ENCODE measurements around the gene EEF1A2.

EEF1A2 gene

DNA sequence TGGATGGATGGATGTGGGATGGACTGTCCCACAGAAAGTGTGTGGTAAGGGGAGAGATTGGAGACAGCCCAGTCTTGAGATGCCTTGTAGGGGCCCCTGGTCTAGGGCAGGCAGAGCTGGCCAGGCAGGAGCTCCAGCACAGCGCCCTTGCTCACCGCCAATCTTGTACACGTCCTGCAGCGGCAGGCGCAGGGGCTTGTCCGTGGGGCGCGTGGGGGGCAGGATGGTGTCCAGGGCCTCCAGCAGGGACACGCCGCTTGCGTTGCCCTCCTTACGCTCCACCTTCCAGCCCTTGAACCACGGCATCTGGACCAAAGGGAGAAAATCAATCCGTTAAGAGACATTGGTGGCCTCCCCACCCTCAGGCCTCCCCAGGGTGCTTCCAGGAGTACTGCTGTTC is 5.9 kb downstream of the EEF1A2 start:
- TF ChIP-seq, protein P1, sequence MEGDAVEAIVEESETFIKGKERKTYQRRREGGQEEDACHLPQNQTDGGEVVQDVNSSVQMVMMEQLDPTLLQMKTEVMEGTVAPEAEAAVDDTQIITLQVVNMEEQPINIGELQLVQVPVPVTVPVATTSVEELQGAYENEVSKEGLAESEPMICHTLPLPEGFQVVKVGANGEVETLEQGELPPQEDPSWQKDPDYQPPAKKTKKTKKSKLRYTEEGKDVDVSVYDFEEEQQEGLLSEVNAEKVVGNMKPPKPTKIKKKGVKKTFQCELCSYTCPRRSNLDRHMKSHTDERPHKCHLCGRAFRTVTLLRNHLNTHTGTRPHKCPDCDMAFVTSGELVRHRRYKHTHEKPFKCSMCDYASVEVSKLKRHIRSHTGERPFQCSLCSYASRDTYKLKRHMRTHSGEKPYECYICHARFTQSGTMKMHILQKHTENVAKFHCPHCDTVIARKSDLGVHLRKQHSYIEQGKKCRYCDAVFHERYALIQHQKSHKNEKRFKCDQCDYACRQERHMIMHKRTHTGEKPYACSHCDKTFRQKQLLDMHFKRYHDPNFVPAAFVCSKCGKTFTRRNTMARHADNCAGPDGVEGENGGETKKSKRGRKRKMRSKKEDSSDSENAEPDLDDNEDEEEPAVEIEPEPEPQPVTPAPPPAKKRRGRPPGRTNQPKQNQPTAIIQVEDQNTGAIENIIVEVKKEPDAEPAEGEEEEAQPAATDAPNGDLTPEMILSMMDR (IDR thresholded peaks at IDR 0.05), result no peak
- no peak for TF ChIP-seq ZFX (IDR thresholded peaks at IDR 0.05; ENCODE audit: borderline replicate concordance)
- no peak overlapping the region for H3K27ac ChIP-seq

DNA sequence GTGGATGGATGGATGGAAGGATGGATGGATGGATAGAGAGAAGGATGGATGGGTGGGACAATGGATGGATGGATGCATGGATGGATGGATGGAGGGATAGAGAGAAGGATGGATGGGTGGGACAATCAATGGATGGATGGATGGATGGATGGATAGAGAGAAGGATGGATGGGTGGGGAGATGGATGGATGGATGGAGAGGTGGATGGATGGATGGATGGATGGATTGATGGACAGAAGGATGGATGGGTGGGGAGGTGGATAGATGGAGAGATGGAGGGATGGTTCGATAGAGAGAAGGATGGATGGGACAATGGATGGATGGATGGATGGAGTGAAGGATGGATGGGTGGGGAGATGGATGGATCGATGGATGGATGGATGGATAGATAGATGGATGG is 6.4 kb downstream of the EEF1A2 start:
- no peak overlapping the region for H3K27ac ChIP-seq
- TF ChIP-seq, protein P1 (IDR thresholded peaks at IDR 0.05), result no peak
- TF ChIP-seq ZFX (IDR thresholded peaks at IDR 0.05; ENCODE audit: borderline replicate concordance), result no peak

DNA sequence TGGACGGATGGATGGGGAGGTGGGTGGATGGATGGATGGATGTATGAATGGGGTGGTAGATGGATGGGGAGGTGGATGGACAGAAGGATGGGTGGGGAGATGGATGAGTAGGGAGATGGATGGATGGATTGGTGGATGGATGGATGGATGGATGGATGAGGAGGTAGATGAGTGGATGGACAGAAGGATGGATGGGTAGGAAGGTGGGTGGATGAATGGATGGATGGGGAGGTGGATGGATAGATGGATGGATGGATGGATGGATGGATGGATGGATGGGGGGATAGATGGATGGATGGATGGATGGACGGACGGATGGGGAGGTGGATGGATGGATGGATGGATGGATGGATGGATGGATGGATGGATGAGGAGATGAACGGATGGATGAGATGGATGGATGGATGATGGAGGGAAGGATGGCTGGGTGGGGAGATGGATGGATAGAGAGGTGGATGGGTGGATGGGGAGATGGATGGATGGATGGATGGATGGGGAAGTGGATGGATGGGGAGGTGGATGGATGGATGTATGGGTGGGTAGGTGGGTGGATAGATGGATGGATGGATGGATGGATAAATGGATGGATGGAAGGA is 7.2 kb downstream of the EEF1A2 start:
- no peak for TF ChIP-seq ZFX (IDR thresholded peaks at IDR 0.05; ENCODE audit: borderline replicate concordance)
- TF ChIP-seq, protein P1 (IDR thresholded peaks at IDR 0.05), result no peak
- H3K27ac ChIP-seq, result no peak overlapping the region

DNA sequence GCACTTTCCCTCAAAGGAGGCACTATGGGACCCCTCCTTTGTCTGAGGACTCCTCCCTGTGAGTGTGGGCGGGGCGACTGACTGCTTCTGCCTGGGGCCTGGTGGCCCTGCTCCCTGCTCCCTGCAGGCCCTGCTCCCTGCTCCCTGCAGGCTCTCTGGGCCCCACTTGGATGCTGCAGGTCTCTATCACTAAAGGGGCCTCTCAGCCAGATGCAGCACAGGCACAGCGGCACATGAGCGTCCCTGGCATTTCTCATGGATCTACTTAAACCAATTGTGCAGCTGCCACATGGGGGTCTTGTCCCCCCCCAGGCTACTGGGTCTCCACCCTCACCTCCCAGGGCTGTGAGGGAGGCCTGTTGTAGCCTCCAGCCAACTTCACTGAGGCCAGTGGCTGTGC is 7.8 kb downstream of the EEF1A2 start:
- TF ChIP-seq ZFX (IDR thresholded peaks at IDR 0.05; ENCODE audit: borderline replicate concordance), result no peak
- TF ChIP-seq, protein P1 (IDR thresholded peaks at IDR 0.05), result no peak
- no peak overlapping the region for H3K27ac ChIP-seq

DNA sequence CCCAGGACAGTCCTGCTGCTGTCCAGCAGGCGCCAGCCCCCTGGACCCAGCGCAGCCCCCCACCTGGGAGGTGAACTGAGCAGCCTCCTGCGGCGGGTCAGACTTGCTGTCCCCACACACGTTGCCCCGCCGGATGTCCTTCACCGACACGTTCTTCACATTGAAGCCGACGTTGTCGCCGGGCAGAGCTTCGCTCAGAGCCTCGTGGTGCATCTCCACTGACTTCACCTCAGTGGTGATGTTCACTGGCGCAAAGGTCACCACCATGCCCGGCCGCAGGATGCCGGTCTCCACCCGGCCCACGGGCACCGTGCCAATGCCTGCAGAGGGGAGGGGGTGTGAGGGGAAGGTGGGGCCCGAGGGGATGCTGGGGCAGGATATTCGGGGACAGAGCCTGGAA is 8.5 kb downstream of the EEF1A2 start:
- no peak overlapping the region for H3K27ac ChIP-seq
- TF ChIP-seq ZFX (IDR thresholded peaks at IDR 0.05; ENCODE audit: borderline replicate concordance), result no peak
- TF ChIP-seq, protein P1 (IDR thresholded peaks at IDR 0.05), result no peak

DNA sequence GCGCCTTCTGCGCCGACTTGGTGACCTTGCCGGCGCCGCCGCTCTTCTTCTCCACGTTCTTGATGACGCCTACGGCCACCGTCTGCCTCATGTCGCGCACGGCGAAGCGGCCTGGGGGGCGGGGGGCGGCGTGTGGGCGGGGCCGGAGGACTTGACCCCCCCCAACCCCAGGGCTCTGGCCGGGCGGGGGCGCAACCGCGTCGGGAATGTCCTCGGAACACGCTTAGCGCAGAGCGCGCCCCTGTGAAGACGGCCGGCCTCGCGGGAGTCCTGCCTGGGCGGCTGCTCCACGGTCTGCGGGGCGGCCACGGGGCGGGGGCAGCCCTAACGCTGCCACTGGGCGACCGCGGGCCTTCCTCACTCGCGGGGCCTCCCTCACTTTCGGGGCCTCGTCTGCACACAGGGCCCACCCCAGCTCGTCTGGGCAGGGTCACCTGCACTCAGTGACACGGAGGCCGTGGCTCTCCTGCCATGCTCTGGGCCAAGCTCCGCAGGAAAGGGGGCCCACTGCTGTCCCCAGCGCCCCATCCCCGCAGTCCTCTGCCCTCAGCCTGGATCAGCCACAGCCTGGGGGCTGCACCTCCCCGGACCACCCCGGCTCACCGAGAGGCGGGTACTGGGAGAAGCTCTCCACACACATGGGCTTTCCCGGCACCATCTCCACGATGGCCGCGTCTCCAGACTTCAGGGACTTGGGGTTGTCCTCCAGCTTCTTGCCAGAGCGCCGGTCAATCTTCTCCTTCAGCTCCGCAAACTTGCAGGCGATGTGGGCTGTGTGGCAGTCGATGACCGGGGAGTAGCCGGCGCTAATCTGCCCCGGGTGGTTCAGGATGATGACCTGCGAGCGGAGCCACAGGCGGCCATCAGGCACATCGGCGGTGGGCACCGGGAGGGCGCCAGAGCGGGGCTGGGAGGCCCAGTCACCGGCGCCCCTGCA is 10.3 kb downstream of the EEF1A2 start:
- TF ChIP-seq ZFX (IDR thresholded peaks at IDR 0.05; ENCODE audit: borderline replicate concordance), result no peak
- TF ChIP-seq, protein P1 (IDR thresholded peaks at IDR 0.05), result no peak
- no peak overlapping the region for H3K27ac ChIP-seq

DNA sequence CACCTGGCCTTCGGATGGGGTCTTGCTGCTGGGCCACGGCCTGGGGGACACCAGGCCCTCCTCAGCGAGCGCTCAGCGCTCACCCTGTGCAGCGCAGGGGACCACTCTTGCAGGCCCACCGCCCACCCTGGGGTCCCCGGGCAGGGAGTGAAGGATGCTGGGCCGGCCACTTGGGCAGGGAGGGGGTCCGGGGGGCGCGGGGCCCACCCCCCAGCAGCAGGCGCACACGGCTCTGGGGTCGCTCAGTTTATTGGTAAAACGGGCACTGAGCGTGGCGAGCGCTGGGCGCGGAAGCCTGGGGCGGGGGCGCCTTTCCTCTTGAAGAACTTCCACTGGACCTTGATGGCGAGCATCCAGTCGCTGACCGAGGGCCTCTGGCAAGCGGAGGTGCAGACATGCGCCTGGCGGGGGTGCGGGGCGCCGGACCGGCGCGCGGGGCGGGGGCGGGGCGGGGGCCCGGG is 11.1 kb downstream of the EEF1A2 start:
- H3K27ac ChIP-seq, result no peak overlapping the region
- TF ChIP-seq, protein P1 (IDR thresholded peaks at IDR 0.05), result no peak
- no peak for TF ChIP-seq ZFX (IDR thresholded peaks at IDR 0.05; ENCODE audit: borderline replicate concordance)

Data from 22Rv1 (cell line).